ENCODE measurements around the gene FRG1.
"Not testable (repeated sequence)": the region's sequence is repeated elsewhere in the genome, so short reads cannot be mapped to it uniquely, and the experiment has no call there.

Gene FRG1
- total RNA-seq = 15.3 to 50.0 (median 31.7) reads per million in 17 experiments

GRCh38 chr4:189940178-189941004 is at the start of gene FRG1:
TSS of gene FRG1 (plus strand) at chr4:189940872. CDS start at chr4:189941010, 138 bp downstream.
- DNase-seq = peak; percentile 95 to 97 (median 97)

GRCh38 chr4:189897667-189898066 is 43.0 kb upstream of the FRG1 start:
- DNase-seq = no peak

- DNase-seq = not testable (repeated sequence)
These were observed 41.1 kb upstream of the FRG1 start for GRCh38 chr4:189899481-189900015.

- DNase-seq = peak; percentile 68 to 78 (median 72)
These were observed 36.1 kb upstream of the FRG1 start for GRCh38 chr4:189904420-189905027.

GRCh38 chr4:189912170-189912569 is 28.5 kb upstream of the FRG1 start:
- peak in 1 of 4 experiments; percentile 7 for DNase-seq

GRCh38 chr4:189917161-189917891 is 23.3 kb upstream of the FRG1 start:
- no peak for DNase-seq

- DNase-seq = no peak
These were observed 19.6 kb upstream of the FRG1 start for GRCh38 chr4:189921058-189921457.

GRCh38 chr4:189926742-189927141 is 13.9 kb upstream of the FRG1 start:
- not testable (repeated sequence) for DNase-seq

- no peak for DNase-seq
These were observed 356 bp downstream of the FRG1 start for GRCh38 chr4:189941005-189941450.

GRCh38 chr4:189942412-189942811 is 1.7 kb downstream of the FRG1 start:
- DNase-seq = peak; percentile 13 to 76 (median 48)

- not testable (repeated sequence) for DNase-seq
These were observed 3.4 kb downstream of the FRG1 start for GRCh38 chr4:189944077-189944476.

- DNase-seq = not testable (repeated sequence)
These were observed 6.2 kb downstream of the FRG1 start for GRCh38 chr4:189946906-189947305.

- not testable (repeated sequence) for DNase-seq
These were observed 7.8 kb downstream of the FRG1 start for GRCh38 chr4:189948486-189948885.

GRCh38 chr4:189969291-189969690 is 28.6 kb downstream of the FRG1 start:
- DNase-seq = not testable (repeated sequence)

- peak in 1 of 4 experiments; percentile 4 for DNase-seq
These were observed 33.0 kb downstream of the FRG1 start for GRCh38 chr4:189973646-189974045.

- peak; percentile 4 to 16 (median 12) for DNase-seq
These were observed 33.4 kb downstream of the FRG1 start for GRCh38 chr4:189974056-189974455.

- no peak for DNase-seq
These were observed 38.8 kb downstream of the FRG1 start for GRCh38 chr4:189979196-189980047.

- DNase-seq = not testable (repeated sequence)
These were observed 39.6 kb downstream of the FRG1 start for GRCh38 chr4:189980292-189980691.

- no peak for DNase-seq
These were observed 41.3 kb downstream of the FRG1 start for GRCh38 chr4:189981970-189982369.

- DNase-seq = not testable (repeated sequence)
These were observed 43.3 kb downstream of the FRG1 start for GRCh38 chr4:189983916-189984526.

- DNase-seq = not testable (repeated sequence)
These were observed 44.0 kb downstream of the FRG1 start for GRCh38 chr4:189984661-189985060.
